ENCODE data around the gene FIGNL1.
A peak's percentile ranks its signal among the peaks of the same experiment; 100 is the strongest.

FIGNL1 gene

GRCh38 chr7:50449881-50450589, at the start of gene FIGNL1:
Gene FIGNL1, minus strand, starts transcription at chr7:50450350. Its CDS starts 3,063 bp downstream, at chr7:50447287.
- peak; percentile 19 for DNase-seq

DNA sequence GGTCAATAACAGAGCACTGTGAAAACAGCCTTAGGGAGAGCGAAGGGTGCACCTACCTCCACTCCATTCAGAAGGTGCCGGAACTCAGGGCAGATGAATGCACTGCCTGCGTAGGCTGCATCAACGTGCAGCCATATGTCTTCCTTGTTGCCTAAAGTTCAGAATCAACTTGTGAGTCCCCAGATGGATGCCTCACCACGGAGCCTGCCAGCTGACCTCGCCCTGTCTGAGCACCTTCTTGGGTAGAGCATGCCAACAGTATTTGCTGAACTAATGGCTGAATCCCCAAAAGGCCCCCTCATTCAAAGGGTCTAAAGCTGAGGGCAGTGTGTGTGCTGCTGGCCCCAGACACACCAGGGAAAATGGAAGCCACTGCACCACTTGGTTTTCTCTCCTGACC, 48.9 kb upstream of the FIGNL1 start:
- DNase-seq, result no peak

- DNase-seq, result no peak
Observed at GRCh38 chr7:50497968-50498367, 47.8 kb upstream of the FIGNL1 start.

- DNase-seq, result no peak
Observed at GRCh38 chr7:50497068-50497642, 47.0 kb upstream of the FIGNL1 start.

DNA sequence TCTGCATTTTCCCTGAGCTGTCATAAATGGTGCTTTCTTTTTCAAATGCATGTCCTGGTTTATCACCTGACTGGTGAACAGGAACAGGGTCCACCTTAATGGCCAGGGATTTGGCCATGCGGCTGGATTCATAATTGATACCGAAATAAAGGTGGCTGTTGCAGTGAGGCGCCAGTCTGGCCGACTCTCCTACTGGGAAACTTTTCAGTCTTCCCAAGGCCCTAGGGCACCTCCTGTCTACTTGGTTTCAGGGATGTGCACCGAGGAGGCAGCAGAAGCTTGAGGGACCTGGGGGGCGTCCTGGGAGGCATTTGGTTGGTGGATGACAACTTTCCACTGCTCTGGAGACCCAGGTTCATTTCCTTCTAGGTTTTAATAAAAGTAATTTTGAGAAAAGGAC, 46.4 kb upstream of the FIGNL1 start:
- no peak for DNase-seq

DNA sequence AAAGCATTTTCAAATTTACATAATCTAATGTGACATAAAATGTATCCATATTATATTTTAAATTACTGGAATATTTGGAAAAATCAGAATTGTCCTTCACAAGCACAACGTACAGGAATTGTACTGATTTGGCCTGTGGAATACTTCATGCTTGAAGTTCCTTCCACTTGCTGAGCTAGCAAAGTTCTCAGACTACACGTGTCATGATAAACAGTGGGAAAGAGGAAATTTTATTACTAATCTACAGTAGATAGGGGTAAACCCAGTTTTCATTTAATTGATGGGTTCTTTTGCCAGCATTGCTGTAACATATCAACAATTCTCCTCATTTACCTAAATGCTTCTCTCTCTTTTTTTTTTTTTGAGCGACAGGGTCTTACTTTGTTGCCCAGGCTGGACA, 45.6 kb upstream of the FIGNL1 start:
- no peak for DNase-seq

DNA sequence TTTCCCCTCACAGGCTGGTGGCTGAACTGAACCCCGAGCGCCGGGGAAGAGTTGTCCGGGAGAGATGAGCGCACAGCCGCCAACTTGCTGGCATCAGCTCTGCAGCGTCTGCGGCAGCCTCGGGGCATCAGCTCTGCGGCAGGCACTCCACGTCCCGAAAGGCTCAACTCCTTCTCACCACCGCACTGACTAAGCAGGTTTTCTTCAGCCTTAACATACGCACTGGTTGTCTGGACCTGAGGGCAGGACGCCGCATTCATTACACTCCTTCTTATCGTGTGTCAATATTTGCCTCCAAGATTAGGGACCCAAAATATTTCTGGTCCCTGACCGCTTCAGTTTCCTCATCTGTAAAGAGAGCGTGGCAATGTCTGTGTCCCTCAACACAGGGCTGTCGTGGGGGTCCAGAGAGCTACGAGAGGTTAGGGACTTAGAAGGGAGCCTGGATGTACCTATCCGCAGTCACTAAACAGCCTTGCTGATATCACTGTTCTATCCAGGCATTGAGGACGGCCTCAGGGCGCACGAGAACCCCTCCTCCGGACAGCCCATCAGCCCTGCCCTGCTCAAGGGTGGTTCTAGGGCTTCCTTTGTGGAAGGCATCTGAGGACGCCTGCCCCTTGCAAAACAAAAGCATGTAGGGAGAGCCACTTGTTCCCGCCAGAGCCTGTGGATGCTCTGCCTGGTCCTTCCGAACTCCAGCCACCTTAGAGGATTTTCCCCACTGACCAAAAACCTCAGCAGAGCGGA, 42.8 kb upstream of the FIGNL1 start:
- DNase-seq, result no peak

DNA sequence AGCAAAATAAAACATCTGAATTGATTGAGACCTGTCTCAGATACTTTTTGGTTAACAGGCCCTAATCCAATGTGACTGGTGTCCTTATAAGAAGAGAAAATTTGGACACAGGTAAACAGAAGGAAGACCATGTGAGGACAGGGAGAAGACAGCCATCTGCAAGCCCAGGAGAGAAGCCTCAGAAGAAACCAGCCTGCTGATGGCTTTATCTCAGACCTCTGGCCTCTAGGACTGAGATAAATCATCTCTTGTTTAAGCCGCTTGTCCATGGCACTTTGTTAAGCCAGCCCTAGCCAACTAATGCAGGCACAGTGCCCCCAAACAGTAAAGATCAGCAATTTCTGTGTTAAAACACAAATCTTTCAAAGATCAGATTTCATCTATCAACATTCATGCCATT, 41.8 kb upstream of the FIGNL1 start:
- no peak for DNase-seq

- no peak for DNase-seq
Observed at GRCh38 chr7:50491209-50491608, 41.1 kb upstream of the FIGNL1 start.

DNA sequence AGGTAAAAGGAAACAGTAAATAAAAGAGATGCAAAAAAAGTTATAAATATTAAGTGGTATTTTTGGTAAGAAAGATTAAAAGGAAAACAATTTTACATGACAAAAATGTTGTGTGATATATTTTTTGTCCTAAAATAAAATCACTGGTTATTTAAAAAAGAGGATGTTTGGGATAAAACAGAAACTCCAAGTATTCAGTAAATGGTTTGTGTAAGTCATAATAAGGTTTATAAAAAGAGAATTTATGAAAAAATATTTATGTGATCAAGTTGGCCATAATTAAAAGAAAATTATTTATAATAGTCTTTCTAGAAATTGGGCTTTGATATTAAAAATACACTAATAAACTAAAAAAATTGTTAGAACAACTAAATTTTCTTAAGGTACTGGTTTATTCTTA, 38.2 kb upstream of the FIGNL1 start:
- DNase-seq, result no peak

- DNase-seq, result no peak
Observed at GRCh38 chr7:50486512-50486911, 36.4 kb upstream of the FIGNL1 start.

DNA sequence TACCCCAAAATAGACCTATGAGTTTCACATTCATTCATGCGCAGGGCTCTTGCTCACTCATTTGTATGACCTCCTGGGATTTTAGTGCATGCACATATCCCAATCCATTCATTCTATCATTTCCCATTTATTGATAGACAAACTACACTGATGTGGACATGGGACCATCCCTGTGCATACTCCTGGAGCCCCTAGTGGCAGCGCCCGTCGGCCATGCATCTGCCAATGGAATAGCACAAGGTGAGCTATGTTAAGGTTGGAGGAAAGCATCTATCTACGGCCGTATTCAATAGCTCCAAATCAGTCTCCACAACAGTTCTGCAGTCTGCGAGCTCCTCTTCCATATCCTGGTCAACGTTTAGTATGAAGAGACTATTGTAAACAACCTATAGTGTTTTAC, 31.7 kb upstream of the FIGNL1 start:
- DNase-seq, result no peak

DNA sequence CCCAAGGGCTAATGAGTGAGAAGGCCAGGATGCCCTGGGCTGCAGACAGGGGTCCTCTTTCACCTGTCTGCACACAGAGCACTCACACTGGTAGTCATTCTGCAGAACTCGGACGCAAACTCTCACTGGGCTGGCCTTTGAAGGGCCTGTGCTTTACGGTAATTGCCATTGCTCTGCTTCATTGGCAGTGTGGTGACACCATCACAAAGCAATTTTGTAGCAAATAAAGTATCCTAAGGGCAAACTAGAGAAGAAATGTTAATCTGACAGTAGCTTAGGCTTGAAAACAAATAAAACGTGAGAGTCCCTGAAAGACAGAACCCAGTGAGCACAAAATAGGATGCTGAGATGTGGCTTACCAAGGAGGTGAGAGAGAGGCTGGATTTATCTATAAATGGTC, 30.6 kb upstream of the FIGNL1 start:
- no peak for DNase-seq

GRCh38 chr7:50479743-50480517, 29.8 kb upstream of the FIGNL1 start:
- DNase-seq, result no peak

GRCh38 chr7:50477640-50478039, 27.5 kb upstream of the FIGNL1 start:
- DNase-seq, result no peak

- DNase-seq, result no peak
Observed at GRCh38 chr7:50476953-50477625, 26.9 kb upstream of the FIGNL1 start.

- DNase-seq, result no peak
Observed at GRCh38 chr7:50475340-50475739, 25.2 kb upstream of the FIGNL1 start.

GRCh38 chr7:50474382-50475160, 24.4 kb upstream of the FIGNL1 start:
- no peak for DNase-seq

DNA sequence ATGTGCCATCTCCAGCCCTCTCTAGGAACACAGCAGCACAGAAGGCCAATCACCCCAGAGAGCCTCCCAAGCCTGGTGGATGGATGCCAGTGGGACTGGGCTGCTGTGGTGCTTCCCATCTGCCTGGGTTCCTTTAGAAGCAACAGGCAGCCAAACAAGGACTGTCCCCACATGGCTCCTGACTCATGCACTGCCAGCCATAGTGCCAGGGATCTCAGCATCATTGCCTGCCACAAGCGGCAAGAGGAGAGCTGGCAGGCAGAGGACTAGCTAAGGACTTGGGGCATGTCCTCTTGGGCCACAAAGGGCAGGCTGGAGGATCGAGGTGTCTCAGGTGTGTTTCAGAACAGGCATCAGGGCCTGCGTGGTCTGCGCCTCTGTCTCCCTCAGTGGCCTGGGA, 23.4 kb upstream of the FIGNL1 start:
- DNase-seq, result no peak

DNA sequence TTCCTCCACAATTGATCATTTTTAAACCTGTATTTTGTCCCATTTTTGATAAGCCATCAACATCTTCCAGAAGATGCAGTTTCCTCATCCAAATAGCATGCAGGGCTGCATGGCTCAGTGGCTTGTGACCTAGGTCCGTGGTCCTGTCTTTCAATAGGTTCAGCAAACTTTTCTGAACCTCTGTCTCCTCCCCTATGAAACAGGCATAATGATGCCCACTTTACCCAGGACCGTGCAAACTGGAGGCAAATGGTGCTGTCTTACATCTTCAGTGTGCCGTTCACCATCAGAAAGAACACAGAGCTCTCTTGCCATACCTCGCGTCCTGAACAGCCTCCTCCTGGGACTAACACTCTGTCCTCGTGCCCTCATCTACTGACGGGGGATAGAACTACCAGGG, 22.3 kb upstream of the FIGNL1 start:
- DNase-seq, result no peak

DNA sequence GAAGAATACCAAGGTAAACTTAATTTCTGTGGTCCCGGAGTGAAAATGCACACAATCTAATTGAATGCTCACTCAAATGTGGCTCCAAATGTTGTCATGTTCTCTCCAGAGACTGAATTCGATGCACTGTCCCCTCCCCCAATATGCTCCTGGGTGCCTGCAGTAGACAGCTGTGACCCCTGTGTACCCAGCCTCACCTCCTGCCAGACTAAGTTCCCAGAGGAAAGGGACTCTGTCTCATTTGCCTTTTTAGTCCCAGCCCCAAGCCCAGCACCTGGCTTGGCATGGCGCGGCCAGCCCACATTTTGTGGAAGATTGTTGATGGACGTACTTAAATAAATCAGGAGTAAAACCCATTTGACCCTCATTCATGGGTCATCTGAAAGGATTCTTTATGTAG, 21.8 kb upstream of the FIGNL1 start:
- no peak for DNase-seq

Measured in NCI-H187 treated with DMSO at 0.1 percent for 48 hours (cell line).